Mesodermal cell (in vitro differentiated cells): Measurements from ENCODE around the gene TRDN.

Source experiments
- H3K27ac ChIP-seq: 2 replicates; pipeline ENCODE4 v1.7.0; 2013; ENCODE audit warnings: mild to moderate bottlenecking, low read depth, low read length, moderate library complexity; ENCODE audit not compliant: severe bottlenecking
- H3K36me3 ChIP-seq: 2 replicates; pipeline ENCODE4 v1.7.1; 2013; ENCODE audit warnings: mild to moderate bottlenecking, low read length, moderate library complexity; ENCODE audit not compliant: control insufficient read depth, insufficient read depth
- H3K4me1 ChIP-seq: one replicate; pipeline ENCODE4 v1.7.1; 2013; ENCODE audit warnings: mild to moderate bottlenecking, low read length; ENCODE audit not compliant: insufficient read depth, control insufficient read depth, poor library complexity, severe bottlenecking
- H3K4me3 ChIP-seq: 2 replicates; pipeline ENCODE4 v1.7.0; 2013; ENCODE audit warnings: low read length, control low read depth, mild to moderate bottlenecking; ENCODE audit not compliant: insufficient read depth, poor library complexity, severe bottlenecking; ENCODE audit errors: extremely low read depth
- H3K9me3 ChIP-seq: 2 replicates; pipeline ENCODE4 v1.7.1; 2013; ENCODE audit warnings: mild to moderate bottlenecking, low read length, moderate library complexity; ENCODE audit not compliant: control insufficient read depth
- WGBS, 2 experiments: methylation state at CpG; one replicate each; pipeline ENCODE4 v1.1.5; 2013; ENCODE audit warnings: missing lambda C conversion rate in 2 of 2; ENCODE audit not compliant: insufficient coverage in 2 of 2; 5-methylcytosine and 5-hydroxymethylcytosine counted together

Gene TRDN

GRCh38 chr6:123193298-123193697, 443.5 kb downstream of the TRDN start:
- Histone ChIP-seq H3K4me1 (no peaks in the 10 kb centered on the region), H3K9me3 (no peaks in the 10 kb centered on the region), H3K27ac (no peak overlapping the region), H3K4me3 (no peak overlapping the region), H3K36me3 (no peaks in the 10 kb centered on the region)

- H3K4me1 ChIP-seq: no peaks in the 10 kb centered on the region
- no peaks in the 10 kb centered on the region for H3K36me3 ChIP-seq
- H3K4me3 ChIP-seq: no peak overlapping the region
- no peak overlapping the region for H3K27ac ChIP-seq
- WGBS, 2 experiments: no CpG with 5 or more reads among the region's 1 CpG
- no peaks in the 10 kb centered on the region for H3K9me3 ChIP-seq
Observed at GRCh38 chr6:123189816-123190215, 446.9 kb downstream of the TRDN start.

GRCh38 chr6:123182998-123183397, 453.8 kb downstream of the TRDN start:
- no peaks in the 10 kb centered on the region for H3K36me3 ChIP-seq
- 92 to 96% methylated on average over 7 of the region's 7 CpGs for WGBS, 2 experiments
- no peaks in the 10 kb centered on the region for H3K9me3 ChIP-seq
- no peaks in the 10 kb centered on the region for H3K4me1 ChIP-seq
- no peak overlapping the region for H3K27ac ChIP-seq
- no peak overlapping the region for H3K4me3 ChIP-seq

GRCh38 chr6:123176706-123177105, 460.0 kb downstream of the TRDN start:
- no CpG with 5 or more reads among the region's 1 CpG for WGBS, 2 experiments
- Histone ChIP-seq H3K4me1 (no peaks in the 10 kb centered on the region), H3K36me3 (no peaks in the 10 kb centered on the region), H3K4me3 (no peak overlapping the region), H3K27ac (no peak overlapping the region), H3K9me3 (no peaks in the 10 kb centered on the region)

- no peak overlapping the region for H3K4me3 ChIP-seq
- H3K4me1 ChIP-seq: no peaks in the 10 kb centered on the region
- H3K9me3 ChIP-seq: no peaks in the 10 kb centered on the region
- H3K36me3 ChIP-seq: no peaks in the 10 kb centered on the region
- no peak overlapping the region for H3K27ac ChIP-seq
- WGBS, 2 experiments: 94 to 100% methylated on average over 2 to 3 of the region's 5 CpGs
Observed at GRCh38 chr6:123171341-123172115, 465.2 kb downstream of the TRDN start.

GRCh38 chr6:123169774-123170095, 467.0 kb downstream of the TRDN start:
- WGBS, 2 experiments: 88 to 95% methylated on average over 2 of the region's 2 CpGs
- Histone ChIP-seq H3K27ac (no peak overlapping the region), H3K4me1 (no peaks in the 10 kb centered on the region), H3K36me3 (no peaks in the 10 kb centered on the region), H3K9me3 (no peaks in the 10 kb centered on the region), H3K4me3 (no peak overlapping the region)

- no peaks in the 10 kb centered on the region for H3K4me1 ChIP-seq
- WGBS, 2 experiments: no CpG with 5 or more reads among the region's 2 CpGs
- no peak overlapping the region for H3K27ac ChIP-seq
- no peaks in the 10 kb centered on the region for H3K9me3 ChIP-seq
- H3K36me3 ChIP-seq: no peaks in the 10 kb centered on the region
- H3K4me3 ChIP-seq: no peak overlapping the region
Observed at GRCh38 chr6:123168892-123169773, 467.6 kb downstream of the TRDN start.

- Histone ChIP-seq H3K9me3 (no peaks in the 10 kb centered on the region), H3K4me1 (no peaks in the 10 kb centered on the region), H3K27ac (no peak overlapping the region), H3K4me3 (no peak overlapping the region), H3K36me3 (no peaks in the 10 kb centered on the region)
- WGBS, 2 experiments: no CpG with 5 or more reads among the region's 1 CpG
Observed at GRCh38 chr6:123168466-123168865, 468.3 kb downstream of the TRDN start.
